Coronary artery (tissue), 2 donors: ENCODE measurements around the gene PRKG1.

Source experiments
- DNase-seq: peaks from one replicate; pipeline ENCODE4 v3.0.0-alpha.2; 2017; ENCODE audit warnings: low spot score
- H3K27ac ChIP-seq, 2 donors: fragments of 200-600 bp; sonication (generic); one replicate each; pipeline ENCODE4 v1.5.1; 2016 to 2019
- H3K4me3 ChIP-seq: fragments of 200-600 bp; sonication (generic); 2 replicates; pipeline ENCODE4 v1.5.1; 2016; ENCODE audit warnings: mild to moderate bottlenecking, moderate library complexity
- TF ChIP-seq, protein P1 (sequence below): fragments of 200-600 bp; sonication (generic); IDR thresholded peaks from one replicate; pipeline ENCODE4 v1.5.1; 2019; ENCODE audit warnings: antibody characterized with exemption

PRKG1 gene

GRCh38 chr10:51168086-51168815 lies 94.0 kb downstream of the PRKG1 start:
- DNase-seq = no peak
- Histone ChIP-seq H3K27ac (peak overlapping the region in 1 of 2 donors; percentile 10), H3K4me3 (no peak overlapping the region)
- TF ChIP-seq, protein P1, sequence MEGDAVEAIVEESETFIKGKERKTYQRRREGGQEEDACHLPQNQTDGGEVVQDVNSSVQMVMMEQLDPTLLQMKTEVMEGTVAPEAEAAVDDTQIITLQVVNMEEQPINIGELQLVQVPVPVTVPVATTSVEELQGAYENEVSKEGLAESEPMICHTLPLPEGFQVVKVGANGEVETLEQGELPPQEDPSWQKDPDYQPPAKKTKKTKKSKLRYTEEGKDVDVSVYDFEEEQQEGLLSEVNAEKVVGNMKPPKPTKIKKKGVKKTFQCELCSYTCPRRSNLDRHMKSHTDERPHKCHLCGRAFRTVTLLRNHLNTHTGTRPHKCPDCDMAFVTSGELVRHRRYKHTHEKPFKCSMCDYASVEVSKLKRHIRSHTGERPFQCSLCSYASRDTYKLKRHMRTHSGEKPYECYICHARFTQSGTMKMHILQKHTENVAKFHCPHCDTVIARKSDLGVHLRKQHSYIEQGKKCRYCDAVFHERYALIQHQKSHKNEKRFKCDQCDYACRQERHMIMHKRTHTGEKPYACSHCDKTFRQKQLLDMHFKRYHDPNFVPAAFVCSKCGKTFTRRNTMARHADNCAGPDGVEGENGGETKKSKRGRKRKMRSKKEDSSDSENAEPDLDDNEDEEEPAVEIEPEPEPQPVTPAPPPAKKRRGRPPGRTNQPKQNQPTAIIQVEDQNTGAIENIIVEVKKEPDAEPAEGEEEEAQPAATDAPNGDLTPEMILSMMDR = no peak

DNA sequence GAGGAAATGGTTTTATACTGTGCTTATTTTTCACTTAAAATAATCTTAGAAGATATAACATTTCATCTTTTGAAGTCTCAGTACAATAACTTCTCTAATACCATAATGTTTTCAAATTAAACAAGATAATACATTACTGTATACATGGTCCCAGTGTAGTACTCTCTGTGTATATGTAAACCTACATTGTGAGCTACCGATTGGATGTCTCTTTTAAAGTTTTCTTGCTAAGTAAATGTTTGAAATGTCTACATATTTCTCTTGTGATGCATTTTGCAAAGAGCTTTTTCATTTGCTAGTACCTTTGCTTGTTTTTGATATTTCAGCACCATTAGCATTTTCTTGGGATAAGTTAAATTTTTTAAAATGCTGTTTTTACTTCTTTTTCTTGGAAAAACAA lies 94.8 kb downstream of the PRKG1 start:
- no peak overlapping the region for H3K27ac ChIP-seq
- no peak overlapping the region for H3K4me3 ChIP-seq
- TF ChIP-seq, protein P1 = no peak
- no peak for DNase-seq

GRCh38 chr10:51170518-51171245 lies 96.4 kb downstream of the PRKG1 start:
- DNase-seq = no peak

DNA sequence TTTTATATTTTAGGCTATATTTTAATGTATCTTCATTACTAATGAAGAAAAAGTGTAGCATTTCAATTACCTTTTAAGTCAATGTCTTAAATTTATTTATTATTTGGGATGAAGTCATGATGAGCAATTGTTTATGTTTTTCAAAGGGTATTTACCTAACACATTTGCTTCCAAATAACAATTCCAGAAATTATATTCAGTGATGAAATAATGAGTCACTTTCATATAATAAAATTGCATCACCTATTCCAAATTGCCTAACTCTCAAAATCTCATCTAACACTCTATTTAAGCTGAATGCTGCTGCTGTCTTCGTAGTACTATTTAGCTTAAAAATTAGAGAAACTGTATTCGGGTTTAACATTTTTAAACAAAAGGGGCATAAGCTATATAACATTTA lies 97.7 kb downstream of the PRKG1 start:
- no peak for DNase-seq
- H3K4me3 ChIP-seq = no peak overlapping the region
- TF ChIP-seq, protein P1 = no peak
- no peak overlapping the region for H3K27ac ChIP-seq

More at GRCh38 chr10:51170518-51171245, 96.4 kb downstream of the PRKG1 start:
- Histone ChIP-seq H3K4me3 (no peak overlapping the region), H3K27ac (peak overlapping the region in 1 of 2 donors; percentile 3)
- TF ChIP-seq, protein P1 = no peak

- no peak overlapping the region for H3K27ac ChIP-seq
- TF ChIP-seq, protein P1 = no peak
- no peak overlapping the region for H3K4me3 ChIP-seq
- DNase-seq = no peak
Measured at GRCh38 chr10:51176976-51177695, 102.8 kb downstream of the PRKG1 start.

GRCh38 chr10:51178634-51179033 lies 104.3 kb downstream of the PRKG1 start:
- DNase-seq = no peak
- Histone ChIP-seq H3K27ac (no peak overlapping the region), H3K4me3 (no peak overlapping the region)
- TF ChIP-seq, protein P1 = no peak
